Fibroblast of lung (primary cell): Measurements from ENCODE around the gene FHL3. TPM values are rescaled to one million over a fixed set of nuclear protein-coding genes. Genes with fewer than 3 reads are reported as not detected.

Source experiments
- DNase-seq, 2 donors: peaks; one replicate each; pipeline versions ENCODE4 v3.0.0 to v3.0.0-alpha.2; 2010; ENCODE audit warnings: low read depth in 2 of 2
- H2AFZ ChIP-seq: 2 replicates; pipeline ENCODE4 v1.5.1; 2012; ENCODE audit warnings: low read length, control low read depth, inconsistent platforms
- H3K27ac ChIP-seq: 2 replicates; pipeline ENCODE4 v1.5.1; 2011; ENCODE audit warnings: low read length, control low read depth; ENCODE audit not compliant: insufficient read depth
- H3K27me3 ChIP-seq: 2 replicates; pipeline ENCODE4 v1.5.1; 2011; ENCODE audit warnings: mild to moderate bottlenecking, low read length; ENCODE audit not compliant: control insufficient read depth, insufficient read depth
- H3K36me3 ChIP-seq: 2 replicates; pipeline ENCODE4 v1.5.1; 2011; ENCODE audit warnings: low read length; ENCODE audit not compliant: control insufficient read depth, insufficient read depth
- H3K4me1 ChIP-seq: 2 replicates; pipeline ENCODE4 v1.5.1; 2011; ENCODE audit warnings: low read length; ENCODE audit not compliant: control insufficient read depth, insufficient read depth; ENCODE audit errors: extremely low read depth
- H3K4me2 ChIP-seq: 2 replicates; pipeline ENCODE4 v1.5.1; 2011; ENCODE audit warnings: low read length, control low read depth; ENCODE audit not compliant: insufficient read depth; ENCODE audit errors: extremely low read depth
- H3K4me3 ChIP-seq, 4 experiments: fragments of 200-600 bp in 1 of 4; sonication (generic) in 1 of 4; replicated peaks in 1 of 4; 2 replicates each; pipeline ENCODE4 v1.5.1; 2011 to 2016; ENCODE audit warnings: low read length in 4 of 4, low read depth in 3 of 4, mild to moderate bottlenecking in 3 of 4, control low read depth in 2 of 4, inconsistent platforms in 1 of 4, mixed read lengths in 1 of 4; ENCODE audit not compliant: insufficient read depth in 1 of 4; ENCODE audit errors: control extremely low read depth in 1 of 4
- H3K79me2 ChIP-seq: 2 replicates; pipeline ENCODE4 v1.5.1; 2012; ENCODE audit warnings: mild to moderate bottlenecking, low read length, inconsistent platforms; ENCODE audit not compliant: control insufficient read depth, insufficient read depth
- H3K9ac ChIP-seq: 2 replicates; pipeline ENCODE4 v1.5.1; 2011; ENCODE audit warnings: mild to moderate bottlenecking, low read length, control low read depth; ENCODE audit not compliant: insufficient read depth
- H3K9me3 ChIP-seq: 2 replicates; pipeline ENCODE4 v1.5.1; 2012; ENCODE audit warnings: low read depth, low read length; ENCODE audit not compliant: control insufficient read depth, insufficient read depth
- H4K20me1 ChIP-seq: 2 replicates; pipeline ENCODE4 v1.5.1; 2011; ENCODE audit warnings: low read length; ENCODE audit not compliant: control insufficient read depth, insufficient read depth; ENCODE audit errors: extremely low read depth
- EZH2 ChIP-seq: IDR thresholded peaks from 2 replicates; pipeline ENCODE4 v1.5.1; 2012; ENCODE audit warnings: low read length, control low read depth, mild to moderate bottlenecking; ENCODE audit errors: missing control alignments
- polyA plus RNA-seq, 2 donors: library from polyadenylated mRNA; depleted of rRNA in 1 of 2; stranded (reverse) in 1 of 2; unstranded in 1 of 2; fragments of >200 nt; gene quantifications; 2 replicates each; pipeline ENCODE4 v1.2.1, GENCODE V29; 2011 to 2012; ENCODE audit warnings: missing spikeins in 1 of 2
- total RNA-seq: library from RNA; depleted of rRNA; stranded (reverse); fragments of >200 nt; gene quantifications from 2 replicates; pipeline ENCODE4 v1.2.1, GENCODE V29; 2014
- TF ChIP-seq, protein P1 (sequence below), 2 donors: IDR thresholded peaks in 1 of 2; conservative IDR thresholded peaks in 1 of 2; 1 replicate in 1 of 2; 2 replicates in 1 of 2; pipeline ENCODE4 v1.5.1; 2011 to 2012; ENCODE audit warnings: low read length in 2 of 2, control low read depth in 1 of 2, inconsistent platforms in 1 of 2, low read depth in 1 of 2, mild to moderate bottlenecking in 1 of 2

The FHL3 gene
- total and polyA plus RNA-seq, 2 donors (not counting 1 experiment from before 2014, with no cell fraction given): 13.9 to 25.0 TPM

DNA sequence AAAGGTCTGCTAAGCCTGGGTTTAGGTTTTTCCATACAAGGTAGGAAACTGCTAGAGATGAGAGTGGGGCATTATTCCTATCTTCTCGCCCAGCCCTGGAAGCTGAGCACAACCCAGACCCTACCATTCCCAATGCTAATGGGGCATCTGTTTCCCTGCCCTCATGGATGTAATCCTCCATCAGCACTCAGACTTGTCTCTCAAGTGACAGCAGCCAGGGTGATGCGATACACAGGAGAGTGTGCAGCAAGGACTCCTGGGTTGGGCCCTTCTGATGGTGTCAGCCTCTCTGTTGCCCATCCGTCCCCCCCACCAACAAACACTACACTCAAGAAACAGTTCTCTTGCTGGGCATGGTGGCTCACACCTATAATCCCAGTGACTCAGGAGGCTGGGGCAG, 52.6 kb downstream of the FHL3 start:
- TF ChIP-seq, protein P1, sequence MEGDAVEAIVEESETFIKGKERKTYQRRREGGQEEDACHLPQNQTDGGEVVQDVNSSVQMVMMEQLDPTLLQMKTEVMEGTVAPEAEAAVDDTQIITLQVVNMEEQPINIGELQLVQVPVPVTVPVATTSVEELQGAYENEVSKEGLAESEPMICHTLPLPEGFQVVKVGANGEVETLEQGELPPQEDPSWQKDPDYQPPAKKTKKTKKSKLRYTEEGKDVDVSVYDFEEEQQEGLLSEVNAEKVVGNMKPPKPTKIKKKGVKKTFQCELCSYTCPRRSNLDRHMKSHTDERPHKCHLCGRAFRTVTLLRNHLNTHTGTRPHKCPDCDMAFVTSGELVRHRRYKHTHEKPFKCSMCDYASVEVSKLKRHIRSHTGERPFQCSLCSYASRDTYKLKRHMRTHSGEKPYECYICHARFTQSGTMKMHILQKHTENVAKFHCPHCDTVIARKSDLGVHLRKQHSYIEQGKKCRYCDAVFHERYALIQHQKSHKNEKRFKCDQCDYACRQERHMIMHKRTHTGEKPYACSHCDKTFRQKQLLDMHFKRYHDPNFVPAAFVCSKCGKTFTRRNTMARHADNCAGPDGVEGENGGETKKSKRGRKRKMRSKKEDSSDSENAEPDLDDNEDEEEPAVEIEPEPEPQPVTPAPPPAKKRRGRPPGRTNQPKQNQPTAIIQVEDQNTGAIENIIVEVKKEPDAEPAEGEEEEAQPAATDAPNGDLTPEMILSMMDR (conservative IDR thresholded peaks at IDR 0.05 in 1 of 2, IDR thresholded peaks at IDR 0.05 in 1 of 2; ENCODE audit: low read depth in 1 of 2, low read length in 2 of 2): no peak
- TF ChIP-seq EZH2: no peak
- H3K9me3 ChIP-seq: no peaks in the 10 kb centered on the region
- H3K27me3 ChIP-seq: no peaks in the 10 kb centered on the region
- H4K20me1 ChIP-seq: no peaks in the 10 kb centered on the region
- H3K27ac ChIP-seq: no peak overlapping the region
- no peak overlapping the region for H3K4me3 ChIP-seq
- H3K4me1 ChIP-seq: no peaks in the 10 kb centered on the region
- DNase-seq: no peak
- H2AFZ ChIP-seq: no peak overlapping the region
- H3K79me2 ChIP-seq: no peaks in the 10 kb centered on the region
- H3K9ac ChIP-seq: no peak overlapping the region
- no peak overlapping the region for H3K4me2 ChIP-seq
- H3K36me3 ChIP-seq: peaks cover 4% of the 10 kb centered on the region

DNA sequence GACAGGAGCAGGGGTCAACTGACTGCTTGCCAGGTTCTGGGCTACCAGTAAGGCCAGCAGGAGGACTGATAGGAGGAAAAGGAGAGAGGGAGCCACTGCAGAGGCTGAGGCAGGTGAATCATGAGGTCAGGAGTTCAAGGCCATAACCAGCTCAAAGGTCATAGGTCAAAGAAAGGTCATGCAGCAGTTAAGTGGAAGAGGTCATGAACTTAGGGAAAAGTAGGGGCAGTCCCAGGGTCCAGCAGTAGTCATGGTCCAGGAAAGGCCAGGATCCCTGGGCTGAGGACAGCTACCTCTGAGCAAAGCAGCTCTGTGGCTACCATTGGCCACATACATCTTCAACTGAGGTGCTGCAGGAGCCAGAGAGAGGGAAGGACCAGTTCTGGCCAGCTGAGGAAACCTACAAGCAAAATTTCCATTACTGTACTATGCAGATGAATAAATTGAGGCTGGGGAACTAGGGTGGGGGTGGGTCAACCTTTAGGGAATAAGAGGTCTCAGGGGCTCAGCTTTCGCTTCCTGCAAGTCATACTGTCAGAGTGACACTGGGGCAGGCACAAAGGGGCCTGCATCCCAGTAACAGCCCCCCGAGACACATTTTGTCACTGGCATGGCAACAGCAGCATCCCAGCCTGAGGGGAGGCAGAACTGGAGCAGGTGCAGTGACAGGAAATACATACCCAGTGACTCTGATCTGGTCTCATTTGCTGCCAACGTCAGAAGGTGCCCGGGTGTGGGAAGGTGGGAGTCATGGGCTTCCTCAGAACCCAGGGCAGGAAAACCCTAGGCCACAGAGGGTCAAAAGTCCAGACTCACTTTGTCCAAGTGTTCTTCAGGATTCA, 53.3 kb downstream of the FHL3 start:
- H3K36me3 ChIP-seq: no peaks in the 10 kb centered on the region
- no peaks in the 10 kb centered on the region for H3K9me3 ChIP-seq
- H3K79me2 ChIP-seq: no peaks in the 10 kb centered on the region
- TF ChIP-seq, protein P1 (conservative IDR thresholded peaks at IDR 0.05 in 1 of 2, IDR thresholded peaks at IDR 0.05 in 1 of 2; ENCODE audit: low read depth in 1 of 2, low read length in 2 of 2): no peak
- H3K4me1 ChIP-seq: peaks cover 4% of the 10 kb centered on the region
- no peak for DNase-seq
- no peak overlapping the region for H3K27ac ChIP-seq
- H3K27me3 ChIP-seq: no peaks in the 10 kb centered on the region
- H2AFZ ChIP-seq: no peak overlapping the region
- no peak overlapping the region for H3K4me2 ChIP-seq
- H3K4me3 ChIP-seq: no peak overlapping the region
- no peak overlapping the region for H3K9ac ChIP-seq
- H4K20me1 ChIP-seq: no peaks in the 10 kb centered on the region

DNA sequence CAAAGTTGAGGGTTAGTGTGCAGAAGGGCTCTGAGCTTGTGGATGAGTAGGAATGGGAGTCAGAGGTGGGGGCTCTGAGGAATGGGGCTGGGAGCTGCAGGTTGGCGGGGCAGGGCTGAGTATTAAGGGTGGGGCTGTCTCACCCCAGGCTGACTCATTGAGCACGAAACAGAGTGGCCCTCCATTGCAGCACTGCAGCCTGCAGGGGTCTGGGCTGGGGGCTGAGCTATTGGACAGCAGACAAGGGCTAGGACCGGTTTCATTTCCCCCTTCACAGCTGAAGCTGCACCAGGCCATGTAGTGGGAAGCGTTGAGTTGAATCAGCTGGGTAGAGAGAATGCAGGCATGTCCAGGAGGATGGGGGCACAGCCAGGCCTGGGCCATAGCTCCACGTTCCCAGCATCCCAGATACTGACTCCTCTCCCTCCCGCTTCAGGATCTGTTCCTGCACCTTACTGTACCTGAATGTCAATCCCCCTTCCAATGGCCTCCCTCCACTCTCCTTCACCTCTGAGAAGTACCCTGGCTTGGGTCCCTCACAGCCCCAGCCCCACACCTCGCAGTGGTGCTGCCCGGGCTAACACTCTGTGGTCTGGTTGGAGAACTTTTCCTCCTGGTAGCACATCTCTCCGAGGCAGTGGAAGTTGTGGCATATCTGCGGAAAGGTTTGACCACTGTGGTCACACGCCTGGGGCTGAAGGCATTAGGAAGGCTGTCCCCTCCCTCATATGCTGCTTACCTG, 54.1 kb downstream of the FHL3 start:
- Histone ChIP-seq H3K27me3 (no peaks in the 10 kb centered on the region), H3K27ac (no peak overlapping the region), H3K4me2 (no peak overlapping the region), H3K79me2 (no peaks in the 10 kb centered on the region), H3K4me3 (no peak overlapping the region), H3K36me3 (no peaks in the 10 kb centered on the region), H4K20me1 (no peaks in the 10 kb centered on the region), H3K9ac (no peak overlapping the region), H3K4me1 (peaks cover 7% of the 10 kb centered on the region), H3K9me3 (no peaks in the 10 kb centered on the region), H2AFZ (no peak overlapping the region)
- no peak for TF ChIP-seq EZH2
- TF ChIP-seq, protein P1 (conservative IDR thresholded peaks at IDR 0.05 in 1 of 2, IDR thresholded peaks at IDR 0.05 in 1 of 2; ENCODE audit: low read depth in 1 of 2, low read length in 2 of 2): no peak
- no peak for DNase-seq
